PFSK-1 (cell line): Measurements from ENCODE around the gene GH2. TPM values are rescaled to one million over a fixed set of nuclear protein-coding genes. Genes with fewer than 3 reads are reported as not detected.

Experiments used
- FOXP2 ChIP-seq: optimal IDR thresholded peaks from 2 replicates; pipeline ENCODE3; 2011; ENCODE audit warnings: borderline replicate concordance, control low read depth, inconsistent platforms; ENCODE audit not compliant: insufficient read depth; ENCODE audit errors: extremely low read length, extremely low read depth
- POLR2AphosphoS5 ChIP-seq: IDR thresholded peaks from 2 replicates; pipeline ENCODE4 v1.6.1; 2012; ENCODE audit warnings: low read depth, mild to moderate bottlenecking, control low read depth, low read length, moderate library complexity
- SIN3A ChIP-seq: IDR thresholded peaks from 2 replicates; pipeline ENCODE4 v1.6.1; 2012; ENCODE audit warnings: mild to moderate bottlenecking, low read length, moderate library complexity, borderline replicate concordance; ENCODE audit not compliant: insufficient read depth
- TAF1 ChIP-seq: IDR thresholded peaks from 2 replicates; pipeline ENCODE4 v1.6.1; 2012; ENCODE audit warnings: low read length, control low read depth, borderline replicate concordance; ENCODE audit not compliant: insufficient read depth
- polyA plus RNA-seq: library from polyadenylated mRNA; unstranded; fragments of >200 nt; gene quantifications from one replicate; pipeline ENCODE4 v1.2.1, GENCODE V29; 2012; ENCODE audit warnings: low read depth, missing spikeins; ENCODE audit not compliant: insufficient read length
- TF ChIP-seq, protein P1 (sequence below), 2 experiments: IDR thresholded peaks; 2 replicates each; pipeline versions ENCODE4 v1.6.1 to v1.8.0; 2011 to 2012; ENCODE audit warnings: low read depth in 2 of 2, low read length in 2 of 2, control low read depth in 1 of 2, inconsistent platforms in 1 of 2, mild to moderate bottlenecking in 1 of 2, moderate library complexity in 1 of 2; ENCODE audit not compliant: insufficient read depth in 1 of 2

Gene GH2
- not detected for polyA plus RNA-seq

DNA sequence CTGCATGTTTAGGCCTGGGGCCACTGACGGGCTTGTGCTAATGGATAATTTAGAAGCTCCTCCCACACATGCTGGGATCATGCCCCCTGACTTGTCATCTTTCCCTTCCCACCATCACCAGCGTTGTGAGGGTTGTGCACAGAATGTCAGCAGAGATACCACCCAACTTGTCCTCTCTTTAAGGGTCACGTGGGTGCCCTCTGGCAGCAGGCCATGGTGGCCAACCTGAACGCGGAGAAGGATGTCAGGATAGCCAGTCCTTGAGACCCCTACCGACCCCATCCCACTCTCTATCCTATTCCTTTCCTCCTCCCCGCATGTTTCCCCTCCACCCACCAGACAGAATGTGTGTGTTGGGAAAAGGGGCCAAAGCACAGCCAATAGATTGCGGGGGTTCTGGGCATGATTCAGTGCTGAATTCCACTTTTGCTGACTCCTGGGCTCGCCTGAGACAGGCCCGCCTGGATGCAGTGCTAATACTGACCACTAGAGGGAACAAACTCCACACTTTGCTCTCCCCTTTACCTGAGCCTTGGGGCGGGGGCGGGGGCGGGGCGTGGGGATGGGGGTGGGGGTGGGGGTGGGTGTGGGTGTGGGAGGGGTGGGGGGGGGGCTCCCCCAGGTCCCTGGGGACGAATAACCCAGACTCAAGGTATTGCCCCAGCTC lies at the start of gene GH2:
Gene GH2, minus strand, starts transcription at position 10 of the 667 bp plus-strand sequence. CDS start 143 bp downstream, outside the sequence.
- TF ChIP-seq, protein P1, sequence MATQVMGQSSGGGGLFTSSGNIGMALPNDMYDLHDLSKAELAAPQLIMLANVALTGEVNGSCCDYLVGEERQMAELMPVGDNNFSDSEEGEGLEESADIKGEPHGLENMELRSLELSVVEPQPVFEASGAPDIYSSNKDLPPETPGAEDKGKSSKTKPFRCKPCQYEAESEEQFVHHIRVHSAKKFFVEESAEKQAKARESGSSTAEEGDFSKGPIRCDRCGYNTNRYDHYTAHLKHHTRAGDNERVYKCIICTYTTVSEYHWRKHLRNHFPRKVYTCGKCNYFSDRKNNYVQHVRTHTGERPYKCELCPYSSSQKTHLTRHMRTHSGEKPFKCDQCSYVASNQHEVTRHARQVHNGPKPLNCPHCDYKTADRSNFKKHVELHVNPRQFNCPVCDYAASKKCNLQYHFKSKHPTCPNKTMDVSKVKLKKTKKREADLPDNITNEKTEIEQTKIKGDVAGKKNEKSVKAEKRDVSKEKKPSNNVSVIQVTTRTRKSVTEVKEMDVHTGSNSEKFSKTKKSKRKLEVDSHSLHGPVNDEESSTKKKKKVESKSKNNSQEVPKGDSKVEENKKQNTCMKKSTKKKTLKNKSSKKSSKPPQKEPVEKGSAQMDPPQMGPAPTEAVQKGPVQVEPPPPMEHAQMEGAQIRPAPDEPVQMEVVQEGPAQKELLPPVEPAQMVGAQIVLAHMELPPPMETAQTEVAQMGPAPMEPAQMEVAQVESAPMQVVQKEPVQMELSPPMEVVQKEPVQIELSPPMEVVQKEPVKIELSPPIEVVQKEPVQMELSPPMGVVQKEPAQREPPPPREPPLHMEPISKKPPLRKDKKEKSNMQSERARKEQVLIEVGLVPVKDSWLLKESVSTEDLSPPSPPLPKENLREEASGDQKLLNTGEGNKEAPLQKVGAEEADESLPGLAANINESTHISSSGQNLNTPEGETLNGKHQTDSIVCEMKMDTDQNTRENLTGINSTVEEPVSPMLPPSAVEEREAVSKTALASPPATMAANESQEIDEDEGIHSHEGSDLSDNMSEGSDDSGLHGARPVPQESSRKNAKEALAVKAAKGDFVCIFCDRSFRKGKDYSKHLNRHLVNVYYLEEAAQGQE (IDR thresholded peaks at IDR 0.05; ENCODE audit: insufficient read depth in 1 of 2, low read depth in 2 of 2, low read length in 2 of 2): no peak
- TF ChIP-seq POLR2AphosphoS5 (no peak), FOXP2 (no peak), TAF1 (no peak), SIN3A (no peak)

DNA sequence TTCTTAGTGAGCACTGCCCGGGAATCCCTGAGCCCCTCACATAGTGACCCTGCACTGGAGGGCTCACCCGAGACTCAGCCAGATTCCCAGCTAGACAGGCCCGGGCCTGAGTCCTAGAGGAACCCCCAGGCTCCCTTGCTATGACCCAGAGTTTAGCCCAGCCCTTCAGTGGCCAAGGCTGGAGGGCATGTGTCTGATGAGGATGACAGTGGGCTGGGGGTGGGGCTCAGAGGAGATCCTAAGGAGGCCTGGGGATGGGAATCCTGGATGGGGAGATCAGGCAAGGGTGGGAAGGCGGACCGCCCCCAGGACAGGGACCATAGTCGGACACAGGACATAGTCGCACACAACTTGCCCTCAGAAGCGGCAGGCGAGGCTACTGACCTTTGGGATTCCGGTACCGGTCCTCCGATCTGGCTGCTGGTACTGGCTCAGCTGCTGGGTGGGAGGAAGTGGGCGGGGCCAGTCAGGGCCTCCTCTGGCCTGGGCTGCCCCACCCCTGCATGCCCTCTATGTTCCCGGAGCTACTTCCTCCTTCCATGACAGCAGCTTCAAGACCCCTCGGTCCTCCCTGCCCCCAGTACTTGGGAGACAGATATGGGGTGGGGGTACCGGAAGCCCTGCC lies 49.3 kb upstream of the GH2 start:
- TF ChIP-seq SIN3A (no peak), FOXP2 (no peak), POLR2AphosphoS5 (no peak), TAF1 (no peak)
- TF ChIP-seq, protein P1 (IDR thresholded peaks at IDR 0.05; ENCODE audit: insufficient read depth in 1 of 2, low read depth in 2 of 2, low read length in 2 of 2): no peak

DNA sequence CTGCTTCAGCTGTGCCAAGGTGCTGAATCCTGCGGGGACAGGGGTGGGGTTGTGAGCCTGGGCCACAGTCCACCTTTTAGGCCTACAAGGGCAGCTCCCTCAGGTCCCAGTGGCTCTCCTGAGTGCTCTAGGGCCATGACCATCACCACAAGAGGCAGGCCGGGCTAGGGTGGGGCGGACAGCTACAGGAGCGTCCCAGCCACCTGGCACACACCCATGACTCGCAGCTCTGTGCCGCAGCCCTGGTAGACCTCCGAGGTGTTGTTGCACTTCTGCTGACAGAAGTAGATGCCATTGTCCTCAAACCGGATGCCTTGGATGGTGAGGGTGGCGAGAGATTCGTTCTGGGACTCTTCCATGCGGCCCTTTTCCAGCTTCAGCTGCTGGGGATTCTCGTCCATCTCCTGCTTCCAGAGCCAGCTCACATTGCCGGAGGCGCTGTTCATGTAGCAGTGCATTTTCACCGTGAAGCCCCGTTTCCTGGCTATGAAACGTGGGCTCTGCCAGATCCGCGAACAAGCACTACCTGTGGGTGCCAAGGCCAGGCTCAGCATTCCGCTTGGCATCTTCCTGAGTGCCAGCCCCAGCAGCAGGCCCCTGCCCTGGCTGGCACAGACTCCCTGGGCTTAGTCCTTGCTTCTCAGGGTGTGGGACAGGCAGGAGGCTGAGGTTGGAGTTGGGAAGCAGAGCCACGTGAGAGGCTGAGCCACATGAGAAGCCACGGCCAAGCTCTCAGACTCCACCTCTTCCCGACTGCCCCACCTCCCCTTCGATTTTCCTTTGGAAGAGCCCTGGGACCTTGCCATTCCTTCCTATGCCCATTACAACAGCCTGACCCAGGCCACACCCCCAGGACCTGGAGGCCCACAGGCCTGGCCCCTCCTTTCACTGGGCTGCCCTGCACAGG lies 48.4 kb upstream of the GH2 start:
- TF ChIP-seq, protein P1 (IDR thresholded peaks at IDR 0.05; ENCODE audit: insufficient read depth in 1 of 2, low read depth in 2 of 2, low read length in 2 of 2): no peak
- TF ChIP-seq SIN3A: no peak
- TF ChIP-seq TAF1: no peak
- no peak for TF ChIP-seq FOXP2
- no peak for TF ChIP-seq POLR2AphosphoS5

DNA sequence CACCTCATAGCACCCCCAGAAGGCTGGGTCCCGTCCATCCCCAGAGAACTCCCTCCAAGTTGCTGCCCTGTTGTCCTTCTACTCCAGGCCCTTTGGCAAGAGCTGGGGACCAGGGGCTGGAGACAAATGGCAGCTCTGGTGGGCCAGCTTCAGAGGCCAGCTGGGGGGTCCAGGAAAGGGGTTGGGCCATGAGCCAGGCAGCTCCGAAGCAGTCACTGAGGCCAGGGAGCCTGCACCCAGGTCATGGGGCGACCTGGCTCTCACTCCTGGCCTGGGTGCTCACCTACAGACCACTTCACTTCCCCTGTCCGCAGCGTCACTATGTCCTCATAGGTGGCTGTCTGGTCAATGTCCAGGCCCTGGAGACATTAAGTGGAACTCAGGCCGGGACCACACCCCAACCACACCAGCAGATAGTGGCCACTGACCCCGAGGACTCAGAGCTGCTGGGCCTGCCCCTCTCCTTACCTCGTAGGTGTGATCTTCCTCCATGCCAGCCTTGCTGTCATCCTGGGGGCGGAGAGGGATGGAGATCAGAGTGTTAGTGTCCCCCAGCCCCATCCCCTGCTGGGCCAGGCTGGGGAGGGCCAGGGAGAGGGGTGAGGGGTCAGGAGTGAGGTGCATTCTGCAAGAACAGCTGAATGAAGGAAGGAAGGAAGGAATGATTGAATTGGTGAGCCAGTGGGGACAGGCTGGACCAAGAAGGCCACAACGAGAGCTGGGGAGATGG lies 47.4 kb upstream of the GH2 start:
- no peak for TF ChIP-seq FOXP2
- TF ChIP-seq, protein P1 (IDR thresholded peaks at IDR 0.05; ENCODE audit: insufficient read depth in 1 of 2, low read depth in 2 of 2, low read length in 2 of 2): no peak
- no peak for TF ChIP-seq SIN3A
- TF ChIP-seq TAF1: no peak
- TF ChIP-seq POLR2AphosphoS5: no peak
